ENCODE data around the gene DSG3. TPM values are rescaled to one million over a fixed set of nuclear protein-coding genes. Genes with fewer than 3 reads are reported as not detected.
A peak's percentile ranks its signal among the peaks of the same experiment; 100 is the strongest.

The DSG3 gene
- polyA plus RNA-seq, 1 donor (not counting 4 experiments of a cell fraction or from before 2014, with no cell fraction given): 259 TPM

DNA sequence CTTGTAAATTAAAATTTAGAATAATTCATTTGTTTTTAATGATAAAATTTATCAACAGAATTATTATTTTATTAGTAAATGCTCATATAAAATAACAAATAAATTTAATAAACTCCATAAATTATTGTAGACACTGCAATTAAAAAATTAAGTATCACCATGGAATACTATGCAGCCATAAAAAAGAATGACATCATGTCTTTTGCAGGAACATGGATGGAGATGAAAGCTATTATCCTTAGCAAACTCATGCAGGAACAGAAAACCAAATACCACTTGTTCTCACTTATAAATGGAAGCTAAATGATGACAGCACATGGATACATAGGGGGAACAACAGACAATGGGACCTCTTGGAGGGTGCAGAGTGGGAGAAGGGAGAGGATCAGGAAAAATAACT, 29.7 kb upstream of the DSG3 start:
- Histone ChIP-seq H3K4me3 (ENCODE audit: control insufficient read depth in 2 of 3, extremely low read depth in 1 of 3, insufficient read depth in 2 of 3, low read depth in 1 of 3, low read length in 3 of 3) (no peak overlapping the region), H3K79me2 (ENCODE audit: control insufficient read depth, insufficient read depth, low read length) (no peaks in the 10 kb centered on the region), H3K36me3 (ENCODE audit: control insufficient read depth in 2 of 2, extremely low read depth in 1 of 2, insufficient read depth in 2 of 2, low read length in 2 of 2) (no peaks in the 10 kb centered on the region), H3K27me3 (ENCODE audit: control insufficient read depth, extremely low read depth, insufficient read depth, low read length) (no peaks in the 10 kb centered on the region), H3K4me1 (ENCODE audit: control insufficient read depth, extremely low read depth, insufficient read depth, low read length) (peaks cover 15% of the 10 kb centered on the region), H3K4me2 (ENCODE audit: control insufficient read depth, extremely low read depth, insufficient read depth, low read depth, low read length) (no peak overlapping the region), H4K20me1 (ENCODE audit: control insufficient read depth, extremely low read depth, insufficient read depth, low read length) (no peaks in the 10 kb centered on the region), H3K9me1 (ENCODE audit: control insufficient read depth, extremely low read depth, insufficient read depth, low read length) (no peaks in the 10 kb centered on the region), H3K9me3 (ENCODE audit: control insufficient read depth, low read depth, low read length) (no peaks in the 10 kb centered on the region), H3K27ac (ENCODE audit: control insufficient read depth, insufficient read depth, low read length) (no peak overlapping the region), H2AFZ (ENCODE audit: control insufficient read depth, low read length) (no peak overlapping the region), H3K9ac (ENCODE audit: control insufficient read depth, extremely low read depth, insufficient read depth, low read length) (no peak overlapping the region)
- dilution Hi-C loops (cut with MboI; ENCODE audit: extremely low pct_ligation_motif_present, low sequenced_read_pairs): no loop called here
- DNase-seq (ENCODE audit: low read depth, low spot score) (no peak), FAIRE-seq (no peak)
- no peak for TF ChIP-seq EZH2 (IDR thresholded peaks at IDR 0.05; ENCODE audit: low read length)
- TF ChIP-seq, protein P1, sequence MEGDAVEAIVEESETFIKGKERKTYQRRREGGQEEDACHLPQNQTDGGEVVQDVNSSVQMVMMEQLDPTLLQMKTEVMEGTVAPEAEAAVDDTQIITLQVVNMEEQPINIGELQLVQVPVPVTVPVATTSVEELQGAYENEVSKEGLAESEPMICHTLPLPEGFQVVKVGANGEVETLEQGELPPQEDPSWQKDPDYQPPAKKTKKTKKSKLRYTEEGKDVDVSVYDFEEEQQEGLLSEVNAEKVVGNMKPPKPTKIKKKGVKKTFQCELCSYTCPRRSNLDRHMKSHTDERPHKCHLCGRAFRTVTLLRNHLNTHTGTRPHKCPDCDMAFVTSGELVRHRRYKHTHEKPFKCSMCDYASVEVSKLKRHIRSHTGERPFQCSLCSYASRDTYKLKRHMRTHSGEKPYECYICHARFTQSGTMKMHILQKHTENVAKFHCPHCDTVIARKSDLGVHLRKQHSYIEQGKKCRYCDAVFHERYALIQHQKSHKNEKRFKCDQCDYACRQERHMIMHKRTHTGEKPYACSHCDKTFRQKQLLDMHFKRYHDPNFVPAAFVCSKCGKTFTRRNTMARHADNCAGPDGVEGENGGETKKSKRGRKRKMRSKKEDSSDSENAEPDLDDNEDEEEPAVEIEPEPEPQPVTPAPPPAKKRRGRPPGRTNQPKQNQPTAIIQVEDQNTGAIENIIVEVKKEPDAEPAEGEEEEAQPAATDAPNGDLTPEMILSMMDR (optimal IDR thresholded peaks at IDR 0.05 in 1 of 3, IDR thresholded peaks at IDR 0.05 in 1 of 3, conservative IDR thresholded peaks at IDR 0.05 in 1 of 3; ENCODE audit: extremely low read depth in 1 of 3, insufficient read depth in 2 of 3, low read length in 3 of 3): no peak

GRCh38 chr18:31419457-31419932, 28.0 kb upstream of the DSG3 start:
- Histone ChIP-seq H4K20me1 (ENCODE audit: control insufficient read depth, extremely low read depth, insufficient read depth, low read length) (no peaks in the 10 kb centered on the region), H3K4me1 (ENCODE audit: control insufficient read depth, extremely low read depth, insufficient read depth, low read length) (peaks cover 16% of the 10 kb centered on the region), H2AFZ (ENCODE audit: control insufficient read depth, low read length) (peak overlapping the region; percentile 72), H3K27me3 (ENCODE audit: control insufficient read depth, extremely low read depth, insufficient read depth, low read length) (no peaks in the 10 kb centered on the region), H3K9me1 (ENCODE audit: control insufficient read depth, extremely low read depth, insufficient read depth, low read length) (no peaks in the 10 kb centered on the region), H3K9ac (ENCODE audit: control insufficient read depth, extremely low read depth, insufficient read depth, low read length) (peak overlapping the region; percentile 53), H3K36me3 (ENCODE audit: control insufficient read depth in 2 of 2, extremely low read depth in 1 of 2, insufficient read depth in 2 of 2, low read length in 2 of 2) (no peaks in the 10 kb centered on the region), H3K27ac (ENCODE audit: control insufficient read depth, insufficient read depth, low read length) (peak overlapping the region; percentile 84), H3K4me3 (ENCODE audit: control insufficient read depth in 2 of 3, extremely low read depth in 1 of 3, insufficient read depth in 2 of 3, low read depth in 1 of 3, low read length in 3 of 3) (peak overlapping the region in 1 of 3 experiments; percentile 7), H3K9me3 (ENCODE audit: control insufficient read depth, low read depth, low read length) (no peaks in the 10 kb centered on the region), H3K79me2 (ENCODE audit: control insufficient read depth, insufficient read depth, low read length) (no peaks in the 10 kb centered on the region), H3K4me2 (ENCODE audit: control insufficient read depth, extremely low read depth, insufficient read depth, low read depth, low read length) (peak overlapping the region; percentile 69)
- peak; percentile 61 for DNase-seq (ENCODE audit: low read depth, low spot score)
- TF ChIP-seq, protein P1 (optimal IDR thresholded peaks at IDR 0.05 in 1 of 3, IDR thresholded peaks at IDR 0.05 in 1 of 3, conservative IDR thresholded peaks at IDR 0.05 in 1 of 3; ENCODE audit: extremely low read depth in 1 of 3, insufficient read depth in 2 of 3, low read length in 3 of 3): no peak
- TF ChIP-seq EZH2 (IDR thresholded peaks at IDR 0.05; ENCODE audit: low read length): no peak
- peak; percentile 86 for FAIRE-seq
- dilution Hi-C loops (cut with MboI; ENCODE audit: extremely low pct_ligation_motif_present, low sequenced_read_pairs): no loop called here
